WTC11 (cell line): ENCODE data around the gene BICDL1. TPM values are rescaled to one million over a fixed set of nuclear protein-coding genes. Genes with fewer than 3 reads are reported as not detected.

ENCODE experiments used
- ATAC-seq: fragments of 200-7000 bp; cut with Tn5 transposase; 2 replicates; pipeline ENCODE4 v1.10.0; 2021; ENCODE audit warnings: mild to moderate bottlenecking, moderate library complexity
- CTCF ChIA-PET: fragments of 300-600 bp; sonication (Branson Sonifier 250); formaldehyde crosslinking; loops from one replicate; lab custom pipeline; 2021; ENCODE audit warnings: antibody characterized with exemption; lab: Charles Lee
- POLR2A ChIA-PET: fragments of 350-600 bp; sonication (Branson Sonifier 250); formaldehyde crosslinking; loops from one replicate; lab custom pipeline; 2021; ENCODE audit warnings: antibody characterized with exemption; lab: Charles Lee
- DNase-seq: peaks from one replicate; pipeline ENCODE4 v3.0.0; 2021; ENCODE audit warnings: low spot score
- H3K27ac Mint-ChIP-seq: 2 replicates; pipeline ENCODE4 v1.8.0; 2021; ENCODE audit warnings: mixed read lengths
- H3K27me3 Mint-ChIP-seq: 2 replicates; pipeline ENCODE4 v1.8.0; 2021; ENCODE audit warnings: low read depth, mild to moderate bottlenecking, moderate library complexity, mixed read lengths
- H3K36me3 Mint-ChIP-seq: 2 replicates; pipeline ENCODE4 v1.8.0; 2021; ENCODE audit warnings: mixed read lengths
- H3K4me1 Mint-ChIP-seq: 2 replicates; pipeline ENCODE4 v1.8.0; 2022; ENCODE audit warnings: mixed read lengths
- H3K4me3 Mint-ChIP-seq: 2 replicates; pipeline ENCODE4 v1.8.0; 2021; ENCODE audit warnings: mild to moderate bottlenecking, moderate library complexity, mixed read lengths
- H3K9me3 Mint-ChIP-seq: 2 replicates; pipeline ENCODE4 v1.8.0; 2021; ENCODE audit warnings: mixed read lengths
- ATF1 ChIP-seq: sonication (generic); formaldehyde crosslinking; IDR thresholded peaks from 2 replicates; pipeline ENCODE4 v1.8.1; 2023; ENCODE audit warnings: mild to moderate bottlenecking, moderate library complexity, missing genetic modification reagents
- CREB1 ChIP-seq: sonication (generic); formaldehyde crosslinking; IDR thresholded peaks from 2 replicates; pipeline ENCODE4 v1.8.0; 2023; ENCODE audit warnings: mild to moderate bottlenecking, missing genetic modification reagents
- ESRRA ChIP-seq: sonication (generic); formaldehyde crosslinking; IDR thresholded peaks from 2 replicates; pipeline ENCODE4 v1.8.1; 2022; ENCODE audit warnings: mild to moderate bottlenecking, missing genetic modification reagents, borderline replicate concordance
- FOXP1 ChIP-seq: sonication (generic); formaldehyde crosslinking; IDR thresholded peaks from 2 replicates; pipeline ENCODE4 v1.8.0; 2022; ENCODE audit warnings: missing genetic modification reagents, mild to moderate bottlenecking, moderate library complexity, borderline replicate concordance
- GABPB1 ChIP-seq: sonication (generic); formaldehyde crosslinking; IDR thresholded peaks from 2 replicates; pipeline ENCODE4 v1.8.1; 2023; ENCODE audit warnings: mild to moderate bottlenecking, missing genetic modification reagents
- GTF2I ChIP-seq: fragments of 250-450 bp; sonication (Bioruptor Pico); conservative IDR thresholded peaks from 2 replicates; pipeline ENCODE4 v1.4.0; 2021; ENCODE audit warnings: mild to moderate bottlenecking
- HMGA2 ChIP-seq: fragments of 250-450 bp; sonication (Bioruptor Pico); IDR thresholded peaks from 2 replicates; pipeline ENCODE4 v1.4.0; 2021; ENCODE audit warnings: mild to moderate bottlenecking, moderate library complexity
- IRF2 ChIP-seq: sonication (generic); formaldehyde crosslinking; IDR thresholded peaks from 2 replicates; pipeline ENCODE4 v1.8.0; 2022; ENCODE audit warnings: low read depth, missing genetic modification reagents, borderline replicate concordance
- SMAD4 ChIP-seq: sonication (generic); formaldehyde crosslinking; IDR thresholded peaks from 2 replicates; pipeline ENCODE4 v1.8.0; 2022; ENCODE audit warnings: mild to moderate bottlenecking, missing genetic modification reagents
- TCF7 ChIP-seq: sonication (generic); formaldehyde crosslinking; IDR thresholded peaks from 2 replicates; pipeline ENCODE4 v1.8.0; 2022; ENCODE audit warnings: mild to moderate bottlenecking, low read depth, missing genetic modification reagents, moderate library complexity
- ZNF263 ChIP-seq: sonication (generic); formaldehyde crosslinking; IDR thresholded peaks from 2 replicates; pipeline ENCODE4 v1.8.1; 2022; ENCODE audit warnings: low read depth, mild to moderate bottlenecking, moderate library complexity, missing genetic modification reagents
- ZNF423 ChIP-seq: fragments of 250-450 bp; sonication (Bioruptor Pico); IDR thresholded peaks from 2 replicates; pipeline ENCODE4 v2.1.2; 2022; ENCODE audit warnings: mild to moderate bottlenecking, moderate library complexity
- total RNA-seq: library from RNA; stranded (reverse); gene quantifications from 3 replicates; pipeline ENCODE4 v1.2.3, GENCODE V29; 2021
- TF ChIP-seq, protein P1 (sequence below): fragments of 250-450 bp; sonication (Bioruptor Pico); conservative IDR thresholded peaks from 2 replicates; pipeline ENCODE4 v1.9.0; 2021; ENCODE audit warnings: mild to moderate bottlenecking
- TF ChIP-seq, protein P2 (sequence below): fragments of 250-450 bp; sonication (Bioruptor Pico); IDR thresholded peaks from 2 replicates; pipeline ENCODE4 v1.9.0; 2021; ENCODE audit warnings: mild to moderate bottlenecking, borderline replicate concordance
- TF ChIP-seq, protein P3 (sequence below): fragments of 250-450 bp; sonication (Bioruptor Pico); IDR thresholded peaks from 2 replicates; pipeline ENCODE4 v1.9.0; 2021; ENCODE audit warnings: mild to moderate bottlenecking
- TF ChIP-seq, protein P4 (sequence below): fragments of 250-450 bp; sonication (Bioruptor Pico); IDR thresholded peaks from 2 replicates; pipeline ENCODE4 v1.9.0; 2021; ENCODE audit warnings: moderate library complexity, mild to moderate bottlenecking, inconsistent platforms, borderline replicate concordance
- TF ChIP-seq, protein P5 (sequence below): sonication (generic); formaldehyde crosslinking; IDR thresholded peaks from 2 replicates; pipeline ENCODE4 v1.8.0; 2022; ENCODE audit warnings: mild to moderate bottlenecking, missing genetic modification reagents
- TF ChIP-seq, protein P6 (sequence below): sonication (generic); formaldehyde crosslinking; IDR thresholded peaks from 2 replicates; pipeline ENCODE4 v1.8.1; 2023; ENCODE audit warnings: mild to moderate bottlenecking, missing genetic modification reagents

Gene BICDL1
- total RNA-seq, 1 experiment from 2014 or later: 23.1 TPM

DNA sequence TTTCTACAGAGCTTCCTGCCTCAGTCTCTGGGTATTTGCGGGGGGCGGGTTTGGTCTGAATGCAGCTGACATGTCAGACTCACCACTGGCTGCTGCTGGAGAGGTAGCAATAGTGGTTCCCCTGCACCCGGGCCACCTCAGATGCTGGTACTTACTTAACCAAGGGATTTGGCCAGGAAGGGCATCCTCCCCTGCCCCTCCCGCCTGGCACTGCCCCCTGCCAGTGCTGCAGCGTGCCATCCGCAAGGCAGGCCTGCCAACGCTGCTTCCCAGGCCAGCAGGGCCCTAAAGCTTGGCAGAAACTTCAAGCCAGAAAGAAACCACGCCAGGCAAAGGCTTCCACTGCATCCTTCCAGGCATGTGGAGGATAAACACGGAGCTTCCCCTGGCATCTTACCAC is 105.4 kb downstream of the BICDL1 start:
- Mint-ChIP-seq H3K9me3 (no peaks in the 10 kb centered on the region), H3K4me1 (peaks cover 36% of the 10 kb centered on the region), H3K27me3 (no peaks in the 10 kb centered on the region), H3K36me3 (peaks cover 12% of the 10 kb centered on the region), H3K27ac (peak overlapping the region; percentile 96), H3K4me3 (no peak overlapping the region)
- ATAC-seq: 0 out of 2 replicates have a peak, but pooled peaks have one; percentile 1
- CTCF ChIA-PET: interaction anchor here (0.8 to 2.2 kb wide), 8 partner anchors 8 to 171 kb away, joined by 3 to 6 read pairs (median 4); partner anchors contain the start of gene PXN
- POLR2A ChIA-PET: interaction anchor here (1.1 to 2.2 kb wide), 3 partner anchors 22 to 106 kb away, joined by 3 to 9 read pairs (median 7); partner anchors contain the start of genes BICDL1 and RAB35
- DNase-seq: no peak
- no peak for TF ChIP-seq HMGA2 (CRISPR knock-in tag)
- TF ChIP-seq, protein P1, sequence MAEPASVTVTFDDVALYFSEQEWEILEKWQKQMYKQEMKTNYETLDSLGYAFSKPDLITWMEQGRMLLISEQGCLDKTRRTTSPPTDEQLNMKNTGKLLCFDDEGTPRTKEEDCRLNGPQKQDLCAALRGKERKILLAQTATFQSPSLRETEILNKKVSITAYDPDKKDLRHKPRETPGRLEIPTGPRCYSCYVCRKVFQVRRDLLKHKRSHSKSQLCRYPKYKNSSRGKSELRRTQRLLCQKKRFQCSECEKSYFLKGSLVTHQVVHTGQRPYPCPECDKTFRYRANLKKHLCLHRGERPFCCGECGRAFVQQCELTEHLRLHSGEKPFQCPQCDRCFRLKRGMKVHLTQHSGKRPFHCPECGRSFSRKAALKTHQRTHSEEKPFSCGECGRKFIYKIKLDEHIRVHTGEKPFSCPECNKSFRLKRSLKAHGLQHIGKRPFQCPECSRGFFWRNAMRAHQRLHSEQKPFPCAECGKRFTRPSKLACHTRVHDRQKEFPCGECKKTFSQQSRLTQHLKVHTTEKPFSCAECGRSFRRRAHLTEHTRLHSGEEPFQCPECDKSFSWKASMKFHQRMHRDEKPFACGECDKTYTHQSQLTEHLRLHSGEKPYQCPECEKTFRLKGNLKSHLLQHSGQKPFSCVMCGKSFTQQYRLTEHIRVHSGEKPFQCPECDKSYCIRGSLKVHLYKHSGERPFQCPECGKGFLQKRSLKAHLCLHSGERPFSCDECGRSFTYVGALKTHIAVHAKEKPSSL (CRISPR knock-in tag): no peak
- TF ChIP-seq, protein P2, sequence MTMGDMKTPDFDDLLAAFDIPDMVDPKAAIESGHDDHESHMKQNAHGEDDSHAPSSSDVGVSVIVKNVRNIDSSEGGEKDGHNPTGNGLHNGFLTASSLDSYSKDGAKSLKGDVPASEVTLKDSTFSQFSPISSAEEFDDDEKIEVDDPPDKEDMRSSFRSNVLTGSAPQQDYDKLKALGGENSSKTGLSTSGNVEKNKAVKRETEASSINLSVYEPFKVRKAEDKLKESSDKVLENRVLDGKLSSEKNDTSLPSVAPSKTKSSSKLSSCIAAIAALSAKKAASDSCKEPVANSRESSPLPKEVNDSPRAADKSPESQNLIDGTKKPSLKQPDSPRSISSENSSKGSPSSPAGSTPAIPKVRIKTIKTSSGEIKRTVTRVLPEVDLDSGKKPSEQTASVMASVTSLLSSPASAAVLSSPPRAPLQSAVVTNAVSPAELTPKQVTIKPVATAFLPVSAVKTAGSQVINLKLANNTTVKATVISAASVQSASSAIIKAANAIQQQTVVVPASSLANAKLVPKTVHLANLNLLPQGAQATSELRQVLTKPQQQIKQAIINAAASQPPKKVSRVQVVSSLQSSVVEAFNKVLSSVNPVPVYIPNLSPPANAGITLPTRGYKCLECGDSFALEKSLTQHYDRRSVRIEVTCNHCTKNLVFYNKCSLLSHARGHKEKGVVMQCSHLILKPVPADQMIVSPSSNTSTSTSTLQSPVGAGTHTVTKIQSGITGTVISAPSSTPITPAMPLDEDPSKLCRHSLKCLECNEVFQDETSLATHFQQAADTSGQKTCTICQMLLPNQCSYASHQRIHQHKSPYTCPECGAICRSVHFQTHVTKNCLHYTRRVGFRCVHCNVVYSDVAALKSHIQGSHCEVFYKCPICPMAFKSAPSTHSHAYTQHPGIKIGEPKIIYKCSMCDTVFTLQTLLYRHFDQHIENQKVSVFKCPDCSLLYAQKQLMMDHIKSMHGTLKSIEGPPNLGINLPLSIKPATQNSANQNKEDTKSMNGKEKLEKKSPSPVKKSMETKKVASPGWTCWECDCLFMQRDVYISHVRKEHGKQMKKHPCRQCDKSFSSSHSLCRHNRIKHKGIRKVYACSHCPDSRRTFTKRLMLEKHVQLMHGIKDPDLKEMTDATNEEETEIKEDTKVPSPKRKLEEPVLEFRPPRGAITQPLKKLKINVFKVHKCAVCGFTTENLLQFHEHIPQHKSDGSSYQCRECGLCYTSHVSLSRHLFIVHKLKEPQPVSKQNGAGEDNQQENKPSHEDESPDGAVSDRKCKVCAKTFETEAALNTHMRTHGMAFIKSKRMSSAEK (CRISPR knock-in tag): no peak
- no peak for TF ChIP-seq ZNF263 (CRISPR knock-in tag)
- TF ChIP-seq CREB1 (CRISPR knock-in tag): no peak
- no peak for TF ChIP-seq TCF7 (CRISPR knock-in tag)
- no peak for TF ChIP-seq FOXP1 (CRISPR knock-in tag)
- TF ChIP-seq, protein P3, sequence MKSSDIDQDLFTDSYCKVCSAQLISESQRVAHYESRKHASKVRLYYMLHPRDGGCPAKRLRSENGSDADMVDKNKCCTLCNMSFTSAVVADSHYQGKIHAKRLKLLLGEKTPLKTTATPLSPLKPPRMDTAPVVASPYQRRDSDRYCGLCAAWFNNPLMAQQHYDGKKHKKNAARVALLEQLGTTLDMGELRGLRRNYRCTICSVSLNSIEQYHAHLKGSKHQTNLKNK: no peak
- no peak for TF ChIP-seq GTF2I (CRISPR knock-in tag)
- no peak for TF ChIP-seq ESRRA (CRISPR knock-in tag)
- TF ChIP-seq, protein P4, sequence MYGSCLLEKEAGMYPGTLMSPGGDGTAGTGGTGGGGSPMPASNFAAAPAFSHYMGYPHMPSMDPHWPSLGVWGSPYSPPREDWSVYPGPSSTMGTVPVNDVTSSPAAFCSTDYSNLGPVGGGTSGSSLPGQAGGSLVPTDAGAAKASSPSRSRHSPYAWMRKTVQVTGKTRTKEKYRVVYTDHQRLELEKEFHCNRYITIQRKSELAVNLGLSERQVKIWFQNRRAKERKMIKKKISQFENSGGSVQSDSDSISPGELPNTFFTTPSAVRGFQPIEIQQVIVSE (CRISPR knock-in tag): no peak
- TF ChIP-seq SMAD4 (CRISPR knock-in tag): no peak
- no peak for TF ChIP-seq IRF2 (CRISPR knock-in tag)
- TF ChIP-seq GABPB1: no peak

DNA sequence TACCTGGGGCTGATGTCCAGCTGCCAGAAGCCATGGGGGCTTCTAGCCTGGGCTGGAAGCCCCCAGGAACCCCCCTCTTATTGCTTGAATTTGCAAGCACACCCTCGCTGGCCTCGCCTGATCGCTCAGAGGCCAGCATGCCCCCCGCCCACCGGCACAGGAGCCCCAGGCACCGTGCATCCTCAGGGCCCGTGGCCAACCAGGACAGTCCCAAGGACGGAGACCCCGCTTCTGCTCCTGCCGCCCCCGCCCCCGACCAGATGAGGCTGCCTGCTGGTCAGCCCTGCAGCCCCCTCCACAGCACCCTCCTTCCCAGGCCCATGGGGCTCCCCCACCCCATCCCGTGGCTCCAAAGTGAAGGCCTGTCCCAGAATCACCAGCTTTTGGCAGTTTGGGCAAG is 106.3 kb downstream of the BICDL1 start:
- Mint-ChIP-seq H3K4me1 (peaks cover 33% of the 10 kb centered on the region), H3K36me3 (peaks cover 12% of the 10 kb centered on the region), H3K9me3 (no peaks in the 10 kb centered on the region), H3K27me3 (no peaks in the 10 kb centered on the region), H3K27ac (peak overlapping the region; percentile 79; the same call in 1 of the 2 replicates), H3K4me3 (no peak overlapping the region)
- POLR2A ChIA-PET: interaction anchor here (1.0 kb wide), 1 partner anchor 20 kb away, joined by 3 read pairs; no protein-coding TSS in a partner anchor
- ATAC-seq (no peak), DNase-seq (no peak)
- CTCF ChIA-PET: no interaction called here
- TF ChIP-seq, protein P5, sequence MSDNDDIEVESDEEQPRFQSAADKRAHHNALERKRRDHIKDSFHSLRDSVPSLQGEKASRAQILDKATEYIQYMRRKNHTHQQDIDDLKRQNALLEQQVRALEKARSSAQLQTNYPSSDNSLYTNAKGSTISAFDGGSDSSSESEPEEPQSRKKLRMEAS (CRISPR knock-in tag): no peak
- TF ChIP-seq ATF1 (CRISPR knock-in tag): no peak
- TF ChIP-seq, protein P1 (CRISPR knock-in tag): no peak
- TF ChIP-seq GTF2I (CRISPR knock-in tag): no peak
- TF ChIP-seq ESRRA (CRISPR knock-in tag): no peak
- no peak for TF ChIP-seq GABPB1
- TF ChIP-seq ZNF423: no peak
- TF ChIP-seq, protein P6, sequence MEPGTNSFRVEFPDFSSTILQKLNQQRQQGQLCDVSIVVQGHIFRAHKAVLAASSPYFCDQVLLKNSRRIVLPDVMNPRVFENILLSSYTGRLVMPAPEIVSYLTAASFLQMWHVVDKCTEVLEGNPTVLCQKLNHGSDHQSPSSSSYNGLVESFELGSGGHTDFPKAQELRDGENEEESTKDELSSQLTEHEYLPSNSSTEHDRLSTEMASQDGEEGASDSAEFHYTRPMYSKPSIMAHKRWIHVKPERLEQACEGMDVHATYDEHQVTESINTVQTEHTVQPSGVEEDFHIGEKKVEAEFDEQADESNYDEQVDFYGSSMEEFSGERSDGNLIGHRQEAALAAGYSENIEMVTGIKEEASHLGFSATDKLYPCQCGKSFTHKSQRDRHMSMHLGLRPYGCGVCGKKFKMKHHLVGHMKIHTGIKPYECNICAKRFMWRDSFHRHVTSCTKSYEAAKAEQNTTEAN: no peak
